MM.1S (cell line): Measurements from ENCODE around the gene ZBTB42.

ENCODE experiments used
- DNase-seq: peaks from one replicate; pipeline ENCODE4 v3.0.0-alpha.2; 2015
- H2AFZ ChIP-seq: fragments of 300-600 bp; sonication (generic); 2 replicates; pipeline ENCODE4 v1.6.0; 2016; ENCODE audit warnings: antibody characterized with exemption, low read length
- H3F3A ChIP-seq: fragments of 300-600 bp; sonication (generic); 2 replicates; pipeline ENCODE4 v1.6.1; 2016; ENCODE audit warnings: mild to moderate bottlenecking, antibody characterized with exemption, low read length, moderate library complexity, mixed read lengths; ENCODE audit not compliant: insufficient read depth
- H3K27ac ChIP-seq: fragments of 300-600 bp; sonication (generic); 2 replicates; pipeline ENCODE4 v1.5.1; 2016; ENCODE audit warnings: mild to moderate bottlenecking, low read length
- H3K27me3 ChIP-seq: fragments of 300-600 bp; sonication (generic); replicated peaks from 2 replicates; pipeline ENCODE4 v1.6.0; 2016; ENCODE audit warnings: low read length; ENCODE audit not compliant: insufficient read depth
- H3K36me3 ChIP-seq: fragments of 300-600 bp; sonication (generic); replicated peaks from 2 replicates; pipeline ENCODE4 v1.6.1; 2016; ENCODE audit warnings: mild to moderate bottlenecking, low read length, mixed read lengths; ENCODE audit not compliant: insufficient read depth
- H3K4me1 ChIP-seq: fragments of 300-600 bp; sonication (generic); 2 replicates; pipeline ENCODE4 v1.6.1; 2016; ENCODE audit warnings: low read length, mixed read lengths
- H3K4me2 ChIP-seq: fragments of 300-600 bp; sonication (generic); 2 replicates; pipeline ENCODE4 v1.6.0; 2016; ENCODE audit warnings: low read depth, low read length
- H3K4me3 ChIP-seq: fragments of 300-600 bp; sonication (generic); 2 replicates; pipeline ENCODE4 v1.5.1; 2016; ENCODE audit warnings: low read length, mixed read lengths
- H3K79me2 ChIP-seq: fragments of 300-600 bp; sonication (generic); 2 replicates; pipeline ENCODE4 v1.6.1; 2016; ENCODE audit warnings: mixed run types, low read length, mixed read lengths
- H3K9ac ChIP-seq: fragments of 300-600 bp; sonication (generic); 2 replicates; pipeline ENCODE4 v1.6.1; 2016; ENCODE audit warnings: low read length, mixed read lengths
- H3K9me2 ChIP-seq: fragments of 300-600 bp; sonication (generic); replicated peaks from 2 replicates; pipeline ENCODE4 v1.6.1; 2016; ENCODE audit warnings: mild to moderate bottlenecking, low read length, mixed read lengths; ENCODE audit not compliant: insufficient read depth
- H3K9me3 ChIP-seq: fragments of 300-600 bp; sonication (generic); replicated peaks from 2 replicates; pipeline ENCODE4 v1.6.1; 2016; ENCODE audit warnings: mild to moderate bottlenecking, low read length, mixed read lengths; ENCODE audit not compliant: insufficient read depth
- H4K20me1 ChIP-seq: fragments of 300-600 bp; sonication (generic); 2 replicates; pipeline ENCODE4 v1.6.1; 2016; ENCODE audit warnings: mild to moderate bottlenecking, low read length, moderate library complexity, mixed read lengths; ENCODE audit not compliant: insufficient read depth
- EZH2 ChIP-seq: fragments of 300-600 bp; sonication (generic); optimal IDR thresholded peaks from 2 replicates; pipeline ENCODE3; 2017; ENCODE audit warnings: low read depth, mild to moderate bottlenecking, antibody characterized with exemption, low read length, mixed read lengths
- EZH2phosphoT487 ChIP-seq: fragments of 300-600 bp; sonication (generic); IDR thresholded peaks from 2 replicates; pipeline ENCODE4 v1.6.1; 2018; ENCODE audit warnings: antibody characterized with exemption, low read length
- TF ChIP-seq, protein P1 (sequence below): fragments of 300-600 bp; sonication (generic); IDR thresholded peaks from 2 replicates; pipeline ENCODE4 v1.5.1; 2016; ENCODE audit warnings: antibody characterized with exemption, low read length, mixed read lengths

The ZBTB42 gene

DNA sequence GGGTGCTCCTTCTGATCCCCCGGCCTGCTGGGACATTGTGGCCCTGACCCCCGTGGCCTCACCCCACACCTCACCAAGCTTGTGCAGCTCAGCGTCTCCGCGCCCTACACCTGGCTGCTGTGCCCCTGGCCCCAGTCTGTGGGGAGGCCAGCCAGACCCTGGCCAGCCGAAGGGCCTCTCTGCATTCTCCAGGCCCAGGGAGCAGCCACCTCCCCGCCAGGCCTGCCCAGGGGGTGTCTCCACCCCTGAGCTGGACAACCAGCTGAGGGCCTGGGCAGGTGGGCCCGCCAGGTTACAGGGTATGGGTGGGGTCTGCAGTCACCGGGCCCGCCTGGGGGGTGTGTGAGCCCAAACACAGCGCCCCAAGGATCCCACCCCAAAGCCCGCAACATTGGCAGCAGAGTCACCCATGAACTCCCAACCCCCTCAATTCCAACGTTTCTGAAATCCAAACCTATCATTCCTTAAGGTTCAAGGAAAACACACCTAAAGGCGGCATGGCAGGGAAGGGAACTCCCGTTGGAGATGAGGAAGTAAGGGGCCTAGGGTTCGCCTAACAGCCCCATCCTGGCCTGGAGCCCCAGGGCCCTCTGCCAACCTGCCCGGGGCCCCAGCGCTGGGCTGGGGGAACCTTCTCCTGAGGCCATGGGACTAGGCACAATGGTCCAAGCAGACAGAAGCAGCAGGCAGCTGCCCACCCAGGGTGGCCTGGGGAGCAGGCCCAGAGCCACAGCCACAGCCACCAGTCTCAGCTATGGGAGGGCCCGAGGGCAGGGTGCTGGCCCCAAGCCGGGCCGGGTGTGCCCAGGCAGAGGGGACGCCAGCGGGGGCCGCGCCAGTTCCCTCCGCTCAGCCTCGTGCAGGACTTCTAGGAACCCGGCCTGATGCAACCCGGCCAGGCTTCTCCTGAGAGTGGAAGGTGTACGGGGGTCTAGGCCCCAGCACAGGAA is 13.9 kb upstream of the ZBTB42 start:
- H4K20me1 ChIP-seq, result no peaks in the 10 kb centered on the region
- H2AFZ ChIP-seq, result no peak overlapping the region
- H3F3A ChIP-seq, result no peaks in the 10 kb centered on the region
- TF ChIP-seq, protein P1, sequence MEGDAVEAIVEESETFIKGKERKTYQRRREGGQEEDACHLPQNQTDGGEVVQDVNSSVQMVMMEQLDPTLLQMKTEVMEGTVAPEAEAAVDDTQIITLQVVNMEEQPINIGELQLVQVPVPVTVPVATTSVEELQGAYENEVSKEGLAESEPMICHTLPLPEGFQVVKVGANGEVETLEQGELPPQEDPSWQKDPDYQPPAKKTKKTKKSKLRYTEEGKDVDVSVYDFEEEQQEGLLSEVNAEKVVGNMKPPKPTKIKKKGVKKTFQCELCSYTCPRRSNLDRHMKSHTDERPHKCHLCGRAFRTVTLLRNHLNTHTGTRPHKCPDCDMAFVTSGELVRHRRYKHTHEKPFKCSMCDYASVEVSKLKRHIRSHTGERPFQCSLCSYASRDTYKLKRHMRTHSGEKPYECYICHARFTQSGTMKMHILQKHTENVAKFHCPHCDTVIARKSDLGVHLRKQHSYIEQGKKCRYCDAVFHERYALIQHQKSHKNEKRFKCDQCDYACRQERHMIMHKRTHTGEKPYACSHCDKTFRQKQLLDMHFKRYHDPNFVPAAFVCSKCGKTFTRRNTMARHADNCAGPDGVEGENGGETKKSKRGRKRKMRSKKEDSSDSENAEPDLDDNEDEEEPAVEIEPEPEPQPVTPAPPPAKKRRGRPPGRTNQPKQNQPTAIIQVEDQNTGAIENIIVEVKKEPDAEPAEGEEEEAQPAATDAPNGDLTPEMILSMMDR, result no peak
- TF ChIP-seq EZH2phosphoT487, result no peak
- H3K9me2 ChIP-seq, result no peaks in the 10 kb centered on the region
- no peak overlapping the region for H3K4me2 ChIP-seq
- no peak overlapping the region for H3K27ac ChIP-seq
- H3K36me3 ChIP-seq, result no peaks in the 10 kb centered on the region
- DNase-seq, result no peak
- no peak overlapping the region for H3K4me3 ChIP-seq
- no peak overlapping the region for H3K9ac ChIP-seq
- H3K27me3 ChIP-seq, result no peaks in the 10 kb centered on the region
- 0 out of 2 replicates have a peak, but pooled peaks cover 6% of the 10 kb centered on the region for H3K79me2 ChIP-seq
- H3K9me3 ChIP-seq, result no peaks in the 10 kb centered on the region
- H3K4me1 ChIP-seq, result no peaks in the 10 kb centered on the region

DNA sequence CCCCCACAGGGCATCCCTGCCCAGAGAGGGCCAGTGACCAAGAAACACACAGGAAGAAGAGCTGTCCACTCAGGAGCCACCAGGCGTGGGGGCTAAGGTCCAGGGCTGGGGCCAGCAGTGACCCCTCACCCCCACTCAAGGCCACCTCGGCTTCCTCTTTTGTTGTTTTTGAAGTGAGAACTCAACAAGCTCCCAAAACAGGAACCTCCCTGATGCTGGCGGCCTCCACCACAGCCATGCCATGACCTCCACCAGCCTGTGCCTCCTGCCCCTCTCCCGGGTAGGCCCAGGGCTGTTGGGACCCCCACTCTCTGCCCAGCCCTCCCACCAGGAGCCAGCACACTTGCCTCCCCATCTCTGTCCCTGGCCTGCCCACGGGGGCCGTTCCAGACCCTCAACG is 13.2 kb upstream of the ZBTB42 start:
- Histone ChIP-seq H3K4me1 (no peaks in the 10 kb centered on the region), H3K79me2 (peaks cover 13% of the 10 kb centered on the region; the same call in 1 of the 2 replicates), H3K27me3 (no peaks in the 10 kb centered on the region)

DNA sequence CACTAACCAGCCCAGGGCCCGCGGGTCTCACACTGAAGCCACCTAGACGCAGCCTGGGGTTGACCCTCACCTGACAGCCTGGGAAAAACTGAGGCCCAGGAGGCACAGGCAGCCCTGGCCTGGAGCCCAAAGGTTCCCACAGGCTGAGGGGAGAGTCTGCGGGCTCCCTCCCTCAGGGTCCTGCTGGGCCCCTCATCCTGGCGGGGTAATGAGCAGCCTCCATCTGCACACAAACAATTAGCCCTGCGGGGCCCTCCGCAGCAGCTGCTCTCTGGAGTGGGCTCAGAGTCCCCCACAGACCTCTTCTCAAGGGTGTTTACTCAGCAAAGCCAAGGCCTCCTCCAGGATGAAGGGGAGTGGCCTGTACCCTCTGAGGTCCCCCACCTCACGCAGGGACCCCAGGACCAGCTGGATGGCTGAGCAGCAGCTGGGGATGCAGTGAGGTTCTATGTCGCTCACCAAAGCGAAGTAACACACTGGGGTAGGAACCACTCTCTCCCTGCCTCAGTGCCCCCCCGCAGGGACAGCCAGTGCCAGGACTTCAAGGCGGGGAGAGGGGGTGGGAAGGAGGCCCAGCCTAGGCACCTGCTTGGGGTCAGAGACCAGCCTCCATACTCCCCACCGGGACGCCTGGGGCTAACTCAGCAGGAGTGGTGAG is 12.6 kb upstream of the ZBTB42 start:
- H3K79me2 ChIP-seq, result peaks cover 19% of the 10 kb centered on the region
- H3K27ac ChIP-seq, result no peak overlapping the region
- no peak overlapping the region for H3K9ac ChIP-seq
- no peaks in the 10 kb centered on the region for H4K20me1 ChIP-seq
- no peak for DNase-seq
- H3K27me3 ChIP-seq, result no peaks in the 10 kb centered on the region
- no peaks in the 10 kb centered on the region for H3K36me3 ChIP-seq
- no peak overlapping the region for H3K4me3 ChIP-seq
- H3F3A ChIP-seq, result no peaks in the 10 kb centered on the region
- no peaks in the 10 kb centered on the region for H3K9me2 ChIP-seq
- H3K4me2 ChIP-seq, result no peak overlapping the region
- no peaks in the 10 kb centered on the region for H3K4me1 ChIP-seq
- no peaks in the 10 kb centered on the region for H3K9me3 ChIP-seq
- H2AFZ ChIP-seq, result no peak overlapping the region
- no peak for TF ChIP-seq EZH2phosphoT487
- TF ChIP-seq EZH2, result no peak
- TF ChIP-seq, protein P1, result no peak

More for the DNA sequence above, 13.2 kb upstream of the ZBTB42 start:
- H3K4me2 ChIP-seq, result no peak overlapping the region
- H3K9ac ChIP-seq, result no peak overlapping the region
- TF ChIP-seq EZH2phosphoT487, result no peak
- TF ChIP-seq, protein P1, result no peak
- TF ChIP-seq EZH2, result no peak
- no peak for DNase-seq
- no peaks in the 10 kb centered on the region for H3F3A ChIP-seq
- no peaks in the 10 kb centered on the region for H3K9me2 ChIP-seq
- H2AFZ ChIP-seq, result no peak overlapping the region
- no peak overlapping the region for H3K4me3 ChIP-seq
- no peaks in the 10 kb centered on the region for H4K20me1 ChIP-seq
- no peaks in the 10 kb centered on the region for H3K36me3 ChIP-seq
- no peaks in the 10 kb centered on the region for H3K9me3 ChIP-seq
- H3K27ac ChIP-seq, result no peak overlapping the region
